Coronary artery (tissue), 2 donors: ENCODE data around the gene SNAP47.

Source experiments
- DNase-seq: peaks from one replicate; pipeline ENCODE4 v3.0.0-alpha.2; 2017; ENCODE audit warnings: low spot score
- H3K27ac ChIP-seq, 2 donors: fragments of 200-600 bp; sonication (generic); one replicate each; pipeline ENCODE4 v1.5.1; 2016 to 2019
- H3K4me3 ChIP-seq: fragments of 200-600 bp; sonication (generic); 2 replicates; pipeline ENCODE4 v1.5.1; 2016; ENCODE audit warnings: mild to moderate bottlenecking, moderate library complexity
- CTCF ChIP-seq: fragments of 200-600 bp; sonication (generic); IDR thresholded peaks from one replicate; pipeline ENCODE4 v1.5.1; 2019; ENCODE audit warnings: antibody characterized with exemption

SNAP47 gene

GRCh38 chr1:227718932-227719331, 16.3 kb upstream of the SNAP47 start:
- no peak for DNase-seq
- no peak overlapping the region for H3K27ac ChIP-seq
- TF ChIP-seq CTCF = no peak
- H3K4me3 ChIP-seq = no peak overlapping the region

GRCh38 chr1:227723474-227723873, 11.8 kb upstream of the SNAP47 start:
- Histone ChIP-seq H3K4me3 (no peak overlapping the region), H3K27ac (no peak overlapping the region)
- TF ChIP-seq CTCF = no peak
- no peak for DNase-seq

DNA sequence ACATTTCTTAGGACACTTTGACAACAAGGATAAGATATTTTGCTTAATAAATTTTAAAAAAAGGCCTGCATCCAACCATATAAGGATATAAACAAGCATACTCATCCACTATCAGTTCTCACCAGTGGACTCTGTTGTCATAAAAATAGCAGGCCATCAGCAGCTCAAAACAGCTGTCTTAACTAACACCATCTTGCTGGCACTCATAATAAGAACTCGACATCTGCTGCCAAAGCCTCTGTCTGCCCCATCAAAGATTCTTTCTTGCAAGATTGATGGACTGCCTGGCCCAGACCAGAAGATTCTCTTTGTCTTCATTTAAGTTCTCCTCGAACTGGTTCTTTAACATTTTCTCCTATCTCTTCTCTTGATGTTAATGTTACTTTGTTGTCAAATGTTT, 10.2 kb upstream of the SNAP47 start:
- TF ChIP-seq CTCF = no peak
- Histone ChIP-seq H3K4me3 (no peak overlapping the region), H3K27ac (no peak overlapping the region)
- DNase-seq = no peak

- no peak for DNase-seq
- no peak for TF ChIP-seq CTCF
- no peak overlapping the region for H3K4me3 ChIP-seq
These were observed 8.9 kb upstream of the SNAP47 start for GRCh38 chr1:227726318-227726717.

DNA sequence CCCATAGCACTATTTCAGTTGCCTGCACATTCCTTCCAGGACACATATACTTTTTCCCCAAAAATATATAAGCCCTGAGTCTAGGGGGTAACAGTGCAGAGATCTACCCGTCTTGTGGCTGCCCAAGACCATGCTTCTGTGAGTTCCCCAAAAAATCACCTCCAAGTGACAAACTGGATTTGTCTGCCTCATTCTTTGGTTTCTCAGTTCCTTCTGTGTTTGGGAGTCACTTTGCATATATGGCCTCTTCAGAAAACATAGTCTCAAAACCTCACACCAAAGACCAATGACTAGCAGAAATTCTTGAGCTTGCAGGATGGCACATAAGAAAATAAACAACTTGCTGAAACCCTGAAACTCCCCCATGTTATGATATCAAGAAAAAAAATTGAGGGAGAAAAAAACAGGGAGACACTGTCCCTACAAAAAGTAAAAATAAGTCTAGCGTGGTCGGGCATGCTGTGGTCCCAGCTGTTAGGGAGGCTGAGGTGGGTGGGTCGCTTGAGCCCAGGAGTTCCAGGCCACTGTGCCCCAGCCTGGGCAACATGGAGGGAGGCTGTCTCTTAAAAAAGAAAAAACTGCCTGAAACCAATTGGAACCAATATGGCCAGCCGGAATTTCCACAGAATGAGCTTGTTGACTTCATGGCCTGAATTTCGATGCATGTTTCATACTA, 8.2 kb upstream of the SNAP47 start:
- Histone ChIP-seq H3K27ac (no peak overlapping the region), H3K4me3 (no peak overlapping the region)
- DNase-seq = no peak
- TF ChIP-seq CTCF = no peak

More at GRCh38 chr1:227726318-227726717, 8.9 kb upstream of the SNAP47 start:
- no peak overlapping the region for H3K27ac ChIP-seq

GRCh38 chr1:227728059-227728891, 7.0 kb upstream of the SNAP47 start:
- H3K27ac ChIP-seq = peak overlapping the region in 1 of 2 donors; percentile 80
- TF ChIP-seq CTCF = no peak
- no peak for DNase-seq
- H3K4me3 ChIP-seq = peak overlapping the region; percentile 86

DNA sequence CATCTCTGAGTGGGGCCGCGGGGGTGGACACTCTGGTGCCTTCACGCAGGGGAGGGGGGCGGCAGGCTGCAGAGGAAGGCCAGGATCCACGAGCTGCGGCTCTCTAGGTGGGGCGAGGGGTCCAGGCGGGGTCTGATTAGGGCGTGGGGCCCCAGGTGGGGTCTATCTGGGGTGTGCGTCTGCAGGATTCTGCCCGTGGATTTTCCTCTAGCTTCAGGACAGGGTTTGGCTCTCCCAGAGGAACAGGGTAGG, 6.4 kb upstream of the SNAP47 start:
- TF ChIP-seq CTCF = no peak
- Histone ChIP-seq H3K4me3 (peak overlapping the region; percentile 86), H3K27ac (peak overlapping the region in 1 of 2 donors; percentile 80)
- no peak for DNase-seq
